Esophagus muscularis mucosa (tissue), 3 donors: Measurements from ENCODE around the gene TMEM242.

ENCODE experiments used
- CTCF ChIP-seq, 3 experiments: fragments of 200-600 bp in 2 of 3; fragments of 450-650 bp in 1 of 3; sonication (generic) in 2 of 3; IDR thresholded peaks; one replicate each; pipeline ENCODE4 v1.5.1; 2017 to 2019; ENCODE audit warnings: antibody characterized with exemption in 3 of 3, mild to moderate bottlenecking in 2 of 3, moderate library complexity in 1 of 3
- POLR2A ChIP-seq: fragments of 450-650 bp; IDR thresholded peaks from one replicate; pipeline ENCODE4 v1.6.1; 2017; ENCODE audit warnings: antibody characterized with exemption, moderate library complexity, mild to moderate bottlenecking, low read depth

- TF ChIP-seq CTCF (IDR thresholded peaks at IDR 0.05) = no peak
- no peak for TF ChIP-seq POLR2A
Observed at GRCh38 chr6:157333537-157333936, 10.2 kb upstream of the TMEM242 start.
